Right renal pelvis (tissue), 4 donors: ENCODE results near the gene SERP2. TPM values are rescaled to one million over a fixed set of nuclear protein-coding genes. Genes with fewer than 3 reads are reported as not detected.

Experiments
- DNase-seq, 4 donors: peaks; one replicate each; pipeline ENCODE4 v3.0.0-alpha.2; 2013; ENCODE audit warnings: low read depth in 4 of 4, low spot score in 3 of 4, missing footprints in 1 of 4
- polyA plus RNA-seq, 4 donors: library from polyadenylated mRNA; unstranded; fragments of 120-200 nt; gene quantifications; one replicate each; pipeline ENCODE4 v1.2.1, GENCODE V29; 2013; ENCODE audit not compliant: insufficient read length in 4 of 4

The SERP2 gene
- polyA plus RNA-seq, 4 donors, result 9.9 to 10.5 (median 10.2) TPM

GRCh38 chr13:44431150-44431549 lies 57.5 kb downstream of the SERP2 start:
- DNase-seq, result no peak

DNA sequence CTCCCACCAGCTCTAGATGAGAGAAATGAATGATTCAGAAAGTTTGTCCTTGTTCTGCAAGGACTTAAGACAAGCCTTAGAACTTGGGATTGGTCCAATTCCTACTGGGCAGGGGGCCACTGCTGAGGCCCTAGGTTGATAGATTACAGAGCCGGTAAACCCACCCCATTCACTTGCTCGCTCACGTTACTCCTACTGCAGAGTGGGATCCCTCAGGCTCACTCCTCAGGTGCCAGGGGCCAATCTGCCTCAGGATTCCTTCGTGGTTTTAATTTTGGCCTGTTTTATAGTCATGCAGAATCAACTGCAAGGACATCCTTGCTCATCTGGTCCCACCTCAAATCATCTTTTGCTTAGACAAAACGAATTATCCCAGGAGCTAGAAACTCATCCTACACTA lies 59.0 kb downstream of the SERP2 start:
- no peak for DNase-seq

- DNase-seq, result no peak
These were observed 60.5 kb downstream of the SERP2 start for GRCh38 chr13:44433863-44434765.

GRCh38 chr13:44434766-44435141 lies 61.1 kb downstream of the SERP2 start:
- no peak for DNase-seq

GRCh38 chr13:44435142-44435918 lies 61.7 kb downstream of the SERP2 start:
- peak; percentile 96 to 99 (median 99) for DNase-seq

- no peak for DNase-seq
These were observed 62.4 kb downstream of the SERP2 start for GRCh38 chr13:44435919-44436510.

DNA sequence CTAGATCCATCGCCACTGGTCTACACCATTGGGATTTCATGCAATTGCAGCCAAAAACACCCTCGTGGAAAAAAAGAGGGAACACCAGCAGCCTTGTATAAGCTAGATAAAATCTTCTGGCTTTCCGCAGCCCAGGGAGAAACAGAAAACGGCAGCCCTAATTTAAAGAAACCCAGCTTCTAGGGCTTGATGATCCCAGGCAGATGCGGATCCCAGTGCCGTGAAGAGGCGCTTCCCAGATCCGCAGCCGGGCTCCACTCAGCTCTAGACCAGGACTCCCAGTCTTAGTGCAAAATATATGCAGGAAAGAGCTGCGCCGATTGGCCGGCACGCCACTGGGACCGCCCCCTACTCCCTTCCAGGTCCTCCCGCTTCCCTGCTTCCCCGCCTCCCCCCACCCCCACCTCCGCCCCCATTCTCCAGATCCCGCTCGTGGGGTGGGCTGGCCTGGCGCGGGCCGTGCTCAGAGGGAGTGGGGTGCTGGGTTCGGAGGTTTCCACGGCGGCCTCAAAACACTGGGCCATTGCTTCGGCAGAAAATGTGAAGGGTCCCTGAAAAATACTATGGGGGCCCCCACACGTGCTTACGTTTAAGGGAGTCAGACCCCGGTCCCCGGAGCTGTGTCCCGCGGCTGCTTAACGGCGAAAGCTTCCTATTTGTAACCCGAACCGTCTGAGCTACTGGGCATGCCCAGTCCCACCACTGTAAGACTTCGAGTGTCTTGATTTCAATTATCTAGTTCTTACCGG lies 63.1 kb downstream of the SERP2 start:
- peak; percentile 90 to 92 (median 91) for DNase-seq

DNA sequence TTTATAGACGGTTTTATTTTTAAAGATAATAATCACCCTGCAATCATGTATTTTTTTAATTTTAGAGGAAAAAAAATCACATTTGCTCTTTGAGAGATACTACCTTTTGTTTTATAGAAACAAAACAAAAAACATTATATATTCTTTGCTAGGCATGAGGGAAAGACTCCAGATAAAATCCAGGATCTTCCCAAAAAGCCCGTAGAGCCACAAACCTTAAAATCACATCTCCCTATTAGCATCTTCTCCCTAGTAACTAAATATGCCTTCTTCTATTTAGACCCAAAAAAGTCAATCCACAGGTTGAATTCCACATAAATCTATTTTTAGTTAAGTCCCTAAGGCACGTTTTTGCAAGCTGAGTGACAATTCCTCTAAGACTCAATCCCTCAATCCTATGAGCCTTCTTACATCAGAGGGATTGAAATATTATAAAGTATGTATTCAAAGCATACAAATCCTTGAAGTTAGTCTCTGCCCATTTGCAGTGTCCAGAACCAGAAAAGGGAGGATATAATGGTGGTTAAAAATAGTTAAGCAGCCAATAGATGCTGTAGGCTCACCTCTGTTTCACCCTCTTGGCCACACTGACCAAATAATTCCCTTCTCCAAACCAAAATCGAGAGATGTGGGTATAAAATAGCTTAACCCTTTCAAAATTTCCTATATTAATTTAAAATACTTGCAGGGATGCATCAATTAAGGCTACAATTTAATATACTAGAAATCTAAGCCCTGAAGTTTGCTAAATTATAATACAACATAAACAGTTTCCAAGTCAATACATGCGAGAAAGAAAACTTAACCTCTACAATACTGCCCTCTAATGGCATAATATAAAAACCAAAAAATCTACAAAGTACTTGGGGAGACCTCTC lies 64.0 kb downstream of the SERP2 start:
- DNase-seq, result no peak

DNA sequence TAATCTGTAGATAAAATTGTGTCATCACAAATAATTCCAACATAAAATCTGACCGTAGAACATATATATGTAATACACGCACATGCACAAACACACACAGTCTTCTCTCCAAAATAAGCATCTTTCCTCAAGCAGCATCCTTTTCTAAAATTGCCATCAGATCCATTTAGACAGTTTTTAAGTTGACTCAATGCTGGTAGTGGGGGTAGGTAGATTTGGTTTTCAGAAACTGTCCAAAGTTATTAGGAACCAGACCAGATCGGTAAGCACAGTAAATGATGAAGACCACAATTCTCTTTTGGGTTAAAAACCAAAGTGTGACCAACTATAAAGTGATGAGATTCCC lies 64.6 kb downstream of the SERP2 start:
- no peak for DNase-seq

DNA sequence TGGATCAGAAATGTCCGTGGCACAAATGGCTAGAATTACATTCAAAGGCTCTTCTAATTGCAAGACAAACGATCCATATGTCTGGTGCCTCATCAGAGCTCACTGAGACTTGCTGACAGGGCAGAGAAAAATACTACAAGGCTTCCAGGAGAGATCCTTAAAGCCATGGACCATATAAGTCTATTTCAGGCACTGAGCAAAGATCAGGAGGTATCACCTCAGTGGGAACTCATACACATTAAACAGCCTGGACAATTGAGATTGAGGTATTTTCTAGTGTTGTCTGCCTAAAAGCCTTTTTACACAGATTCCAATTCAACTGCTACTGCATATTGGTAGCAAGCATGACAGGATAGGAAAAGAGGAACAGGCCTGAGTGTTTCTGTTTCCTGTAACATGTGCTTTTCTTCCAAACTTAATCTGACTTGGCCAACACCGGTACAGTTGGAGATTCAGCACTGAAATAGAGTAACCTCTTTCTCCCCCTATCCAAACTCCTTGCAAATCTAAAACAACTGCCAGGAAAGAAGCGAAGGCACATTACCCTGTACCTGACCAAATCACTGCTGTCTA lies 65.9 kb downstream of the SERP2 start:
- DNase-seq, result no peak

GRCh38 chr13:44440046-44440608 lies 66.5 kb downstream of the SERP2 start:
- no peak for DNase-seq

Other genes starting within 250 kb of the SERP2 start
- 100 to 1,000 TPM; 253 to 271 (median 260) TPM for gene TSC22D1, start 202.5 kb downstream of the SERP2 start, polyA plus RNA-seq